Hematopoietic multipotent progenitor cell treated with erythropoietin and hydrocortisone succinate and interleukin-3 and kit ligand, for 4 days (in vitro differentiated cells): ENCODE measurements around the gene TSSK6.

Source experiments
- DNase-seq: peaks from one replicate; pipeline ENCODE4 v3.0.0-alpha.2; 2015

TSSK6 gene

DNA sequence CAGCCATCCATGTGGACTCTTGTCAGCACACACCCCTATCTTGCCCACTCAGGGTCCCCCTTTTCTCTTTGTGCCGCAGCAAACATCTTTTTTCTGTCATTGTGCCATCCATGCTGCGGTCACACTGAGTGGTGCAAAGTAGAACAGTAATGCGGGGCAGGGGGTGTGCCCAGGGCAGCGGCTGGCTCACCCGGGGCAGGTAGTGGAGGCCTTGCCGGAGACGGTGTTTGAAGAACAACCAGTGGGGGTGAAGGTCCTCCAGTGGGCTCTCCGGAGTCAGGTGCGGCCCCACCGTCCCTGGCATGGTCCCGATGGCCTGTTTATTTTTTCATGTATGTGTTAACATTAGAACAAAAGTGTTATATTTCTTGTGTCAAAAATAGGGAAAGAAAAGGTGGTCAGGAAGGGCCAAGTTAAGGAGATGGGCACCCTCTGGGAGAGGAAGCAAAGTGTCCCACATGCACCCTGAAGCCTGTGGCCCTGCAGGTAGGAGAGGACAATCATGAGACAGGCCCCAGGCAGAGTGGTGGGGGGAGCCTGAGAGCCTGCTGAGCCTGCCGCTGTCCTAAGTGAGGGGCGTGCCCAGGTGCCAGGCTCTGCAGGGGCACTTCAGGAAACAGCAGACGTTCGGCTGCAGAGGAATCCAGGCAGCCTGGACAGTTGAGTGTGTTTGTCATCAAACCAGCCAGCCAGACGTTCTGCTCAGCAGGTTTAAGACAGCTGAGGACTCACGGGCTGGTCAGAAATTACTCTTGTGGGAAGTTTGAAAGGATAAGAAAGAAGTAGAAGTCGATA, 12.3 kb downstream of the TSSK6 start:
- DNase-seq: no peak

DNA sequence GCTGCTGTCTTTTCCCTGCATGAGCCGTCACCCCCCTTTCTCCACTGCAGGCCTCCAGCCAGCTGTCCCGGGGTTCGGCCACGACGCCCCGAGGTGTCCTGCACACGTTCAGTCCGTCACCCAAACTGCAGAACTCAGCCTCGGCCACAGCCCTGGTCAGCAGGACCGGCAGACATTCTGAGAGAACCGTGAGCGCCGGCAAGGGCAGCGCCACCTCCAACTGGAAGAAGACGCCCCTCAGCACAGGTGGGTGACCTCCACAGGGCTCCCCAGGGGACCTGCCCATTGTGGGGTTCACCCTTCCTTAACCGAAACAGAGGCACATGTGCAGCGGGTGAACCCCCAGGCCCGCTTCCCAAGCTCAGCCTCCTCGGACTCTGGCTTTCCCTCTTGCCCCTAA, 13.1 kb downstream of the TSSK6 start:
- no peak for DNase-seq

DNA sequence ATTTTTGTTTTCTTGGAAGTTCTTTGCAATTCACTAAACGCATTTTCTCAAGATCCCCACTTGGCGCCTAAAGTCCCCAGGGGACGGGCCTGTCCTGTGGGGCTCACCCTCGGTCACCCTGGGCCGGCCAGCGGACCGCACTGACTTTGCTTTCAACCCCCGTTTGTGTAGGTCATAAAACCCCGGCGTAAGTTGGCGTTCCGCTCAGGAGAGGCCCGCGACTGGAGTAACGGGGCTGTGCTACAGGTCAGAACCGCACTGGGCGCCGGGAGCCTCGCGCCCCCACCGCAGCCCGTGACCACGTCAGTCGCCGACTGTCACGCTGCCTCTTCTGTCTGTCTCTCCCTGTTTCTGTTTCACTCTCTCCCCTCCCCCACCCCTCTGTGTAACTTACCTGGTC, 13.6 kb downstream of the TSSK6 start:
- no peak for DNase-seq

DNA sequence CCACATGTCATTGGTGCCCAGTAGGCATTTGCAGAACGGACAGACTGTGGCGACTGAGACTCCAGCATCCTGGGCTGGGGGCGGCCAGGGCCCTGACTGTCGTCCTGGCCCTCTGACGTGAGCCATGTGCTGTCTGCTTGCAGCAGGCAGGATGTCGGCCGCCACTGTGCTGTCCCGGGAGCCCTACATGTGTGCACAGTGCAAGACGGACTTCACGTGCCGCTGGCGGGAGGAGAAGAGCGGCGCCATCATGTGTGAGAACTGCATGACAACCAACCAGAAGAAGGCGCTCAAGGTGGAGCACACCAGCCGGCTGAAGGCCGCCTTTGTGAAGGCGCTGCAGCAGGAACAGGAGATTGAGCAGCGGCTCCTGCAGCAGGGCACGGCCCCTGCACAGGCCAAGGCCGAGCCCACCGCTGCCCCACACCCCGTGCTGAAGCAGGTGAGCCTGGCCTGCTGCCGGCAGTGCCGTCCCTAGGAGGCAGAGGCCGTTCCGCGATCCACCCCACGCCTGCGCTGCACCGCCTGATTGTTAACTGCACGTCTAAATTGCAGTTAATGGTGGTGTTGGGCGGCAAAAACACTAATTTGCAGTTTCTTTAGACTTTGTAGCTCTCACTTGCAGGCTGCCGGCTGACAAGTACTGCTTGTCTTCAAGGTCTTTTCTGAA, 14.2 kb downstream of the TSSK6 start:
- no peak for DNase-seq

DNA sequence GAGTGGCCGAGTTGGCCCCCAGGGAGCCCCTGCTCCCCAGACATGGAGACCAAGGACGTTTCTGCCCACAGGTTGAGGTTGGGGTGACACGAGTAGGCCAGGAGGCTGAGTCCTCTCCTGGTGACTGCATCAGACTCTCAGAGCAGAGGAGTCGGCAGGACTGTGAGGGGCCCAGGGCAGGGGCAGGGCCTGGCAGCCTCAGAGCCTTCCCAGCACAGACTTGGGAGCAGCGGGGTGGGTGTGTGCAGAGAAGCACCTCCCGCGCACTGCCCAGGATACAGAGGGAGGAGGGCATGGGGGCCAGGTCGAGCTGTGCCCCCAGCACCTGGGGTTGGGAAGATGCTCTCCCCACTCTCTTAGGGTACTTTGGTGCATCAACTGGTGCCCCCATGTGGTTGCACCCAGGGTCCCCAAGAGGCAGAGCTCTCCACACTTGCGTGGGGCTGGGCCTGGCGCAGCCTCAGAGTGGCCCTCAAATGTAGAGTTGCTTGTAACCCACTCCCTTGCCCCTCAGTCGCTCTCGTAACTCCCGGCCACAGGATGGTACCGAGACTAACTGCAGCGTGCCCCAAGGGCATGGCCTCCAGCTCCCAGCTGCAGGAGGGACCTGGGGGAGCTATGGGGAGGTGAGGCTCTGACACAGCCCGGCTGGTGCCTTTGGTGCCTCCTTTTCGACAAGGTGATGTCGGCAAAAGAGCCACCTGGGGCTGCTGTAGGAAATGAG, 15.9 kb downstream of the TSSK6 start:
- DNase-seq: no peak

DNA sequence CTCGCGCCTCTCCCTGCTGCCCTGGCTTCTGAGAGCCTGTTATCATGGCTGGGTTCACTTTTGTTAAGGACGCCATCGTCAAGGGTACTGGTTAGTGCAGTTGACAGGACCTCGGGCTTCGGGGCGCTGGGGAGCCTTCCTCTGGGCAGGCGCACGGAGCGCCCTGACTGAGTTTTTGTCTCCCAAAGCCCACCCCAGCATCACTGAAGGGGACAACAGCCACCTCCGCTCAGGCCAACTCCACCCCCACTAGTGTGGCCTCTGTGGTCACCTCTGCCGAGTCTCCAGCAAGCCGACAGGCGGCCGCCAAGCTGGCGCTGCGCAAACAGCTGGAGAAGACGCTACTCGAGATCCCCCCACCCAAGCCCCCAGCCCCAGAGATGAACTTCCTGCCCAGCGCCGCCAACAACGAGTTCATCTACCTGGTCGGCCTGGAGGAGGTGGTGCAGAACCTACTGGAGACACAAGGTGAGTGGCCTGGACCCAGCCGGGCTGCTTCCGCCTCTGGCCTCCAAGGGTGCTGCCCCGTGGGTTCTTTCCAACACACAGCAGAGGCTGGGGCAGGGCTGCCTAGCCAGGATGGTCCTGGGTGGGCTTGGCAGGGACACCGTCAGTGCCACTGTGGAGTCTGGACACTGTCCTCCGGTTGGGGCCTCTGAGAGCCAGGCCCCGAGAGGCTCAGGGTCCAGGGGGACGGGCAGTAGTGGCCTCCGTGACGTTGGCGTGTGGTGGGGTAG, 16.9 kb downstream of the TSSK6 start:
- no peak for DNase-seq

DNA sequence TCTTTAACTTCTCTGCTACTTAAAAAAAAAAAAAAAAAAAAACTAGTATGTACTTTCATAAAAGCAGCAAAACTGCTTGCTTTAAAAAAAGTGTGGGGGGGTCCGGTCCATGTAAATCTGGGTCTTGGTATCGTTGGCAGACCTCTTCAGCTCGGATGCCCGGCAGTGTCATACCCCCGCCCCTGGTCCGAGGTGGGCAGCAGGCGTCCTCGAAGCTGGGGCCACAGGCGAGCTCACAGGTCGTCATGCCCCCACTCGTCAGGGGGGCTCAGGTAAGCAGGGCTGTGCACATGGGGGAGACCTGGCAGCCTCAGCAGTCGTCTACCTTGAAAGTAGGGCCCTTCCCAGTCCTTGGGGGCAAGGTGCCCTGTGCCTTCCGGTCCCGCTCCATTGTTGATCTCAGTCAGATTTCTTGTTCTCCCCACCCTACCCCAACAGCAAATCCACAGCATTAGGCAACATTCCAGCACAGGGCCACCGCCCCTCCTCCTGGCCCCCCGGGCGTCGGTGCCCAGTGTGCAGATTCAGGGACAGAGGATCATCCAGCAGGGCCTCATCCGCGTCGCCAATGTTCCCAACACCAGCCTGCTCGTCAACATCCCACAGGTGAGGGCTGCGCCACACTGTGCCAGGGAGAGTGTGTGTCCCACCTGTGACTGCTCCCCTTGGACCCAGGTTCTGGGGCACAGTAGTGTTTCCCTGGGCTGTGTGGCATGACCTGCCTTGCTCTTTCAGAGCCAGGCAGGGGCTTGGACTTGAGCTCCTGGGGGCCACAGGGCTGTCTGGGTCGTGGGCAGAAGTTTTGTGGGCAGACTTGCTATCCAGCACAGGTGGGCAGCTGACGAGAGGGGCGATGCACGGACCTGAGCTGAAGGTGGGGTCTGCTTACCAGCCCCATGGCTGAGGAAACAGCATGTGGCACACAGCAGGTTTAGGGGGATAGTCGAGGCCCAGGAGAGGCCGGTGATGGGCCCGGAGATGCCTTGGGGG, 19.4 kb downstream of the TSSK6 start:
- DNase-seq: no peak

DNA sequence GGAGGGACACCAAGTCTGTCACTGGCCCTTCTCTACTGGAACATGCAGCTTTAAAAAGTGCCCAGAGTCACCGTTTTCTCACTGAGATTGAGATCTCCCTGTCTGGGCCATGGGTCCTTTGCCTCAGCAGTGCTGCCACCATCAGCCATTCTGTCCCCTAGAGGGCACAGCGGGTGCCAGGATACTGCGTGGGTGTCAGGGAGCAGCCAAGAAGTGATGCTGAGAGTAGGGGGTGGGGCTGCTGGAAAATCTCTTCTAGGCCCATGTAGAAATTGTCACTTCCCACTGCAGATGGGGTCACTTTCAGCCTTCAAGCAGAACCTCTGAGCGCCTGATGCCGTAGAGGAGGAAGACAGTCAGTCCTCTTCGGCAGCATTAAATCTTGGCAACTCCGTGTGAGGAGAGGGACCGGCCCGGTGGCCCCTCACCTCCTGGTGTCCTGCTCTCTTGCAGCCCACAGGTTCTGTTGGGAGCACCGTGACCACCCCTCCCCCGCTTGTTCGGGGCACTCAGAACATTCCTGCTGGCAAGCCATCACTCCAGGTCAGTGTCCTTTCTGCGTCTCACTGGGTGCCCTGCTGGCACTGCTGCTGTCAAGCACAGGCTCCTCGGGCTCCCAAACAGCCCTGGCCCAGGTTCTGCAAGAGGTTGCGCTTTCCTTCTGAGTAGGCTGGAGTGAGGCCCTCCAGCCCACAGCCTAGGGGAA, 21.4 kb downstream of the TSSK6 start:
- DNase-seq: no peak

DNA sequence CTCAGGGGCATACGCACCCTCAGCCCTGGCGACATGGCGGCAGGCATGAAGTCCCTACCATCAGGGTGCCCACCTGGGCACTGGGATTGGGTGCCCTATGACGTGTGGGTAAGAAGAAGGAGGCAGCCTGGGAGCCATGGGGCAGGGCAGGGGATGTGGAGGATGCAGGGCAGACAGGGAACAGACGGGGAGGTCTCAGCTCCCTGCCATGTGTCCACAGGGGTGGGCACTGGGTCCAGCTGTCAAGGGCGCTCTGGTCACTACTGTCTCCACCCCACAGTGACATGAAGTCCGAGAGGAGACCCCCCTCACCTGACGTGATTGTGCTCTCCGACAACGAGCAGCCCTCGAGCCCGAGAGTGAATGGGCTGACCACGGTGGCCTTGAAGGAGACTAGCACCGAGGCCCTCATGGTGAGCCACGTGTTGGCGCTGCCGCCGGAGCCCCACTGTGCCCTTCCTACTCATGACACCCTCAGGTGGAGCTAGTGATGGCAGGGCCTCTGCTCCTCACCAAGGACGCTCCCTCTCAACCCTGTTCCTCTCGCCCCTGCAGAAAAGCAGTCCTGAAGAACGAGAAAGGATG, 23.2 kb downstream of the TSSK6 start:
- no peak for DNase-seq

DNA sequence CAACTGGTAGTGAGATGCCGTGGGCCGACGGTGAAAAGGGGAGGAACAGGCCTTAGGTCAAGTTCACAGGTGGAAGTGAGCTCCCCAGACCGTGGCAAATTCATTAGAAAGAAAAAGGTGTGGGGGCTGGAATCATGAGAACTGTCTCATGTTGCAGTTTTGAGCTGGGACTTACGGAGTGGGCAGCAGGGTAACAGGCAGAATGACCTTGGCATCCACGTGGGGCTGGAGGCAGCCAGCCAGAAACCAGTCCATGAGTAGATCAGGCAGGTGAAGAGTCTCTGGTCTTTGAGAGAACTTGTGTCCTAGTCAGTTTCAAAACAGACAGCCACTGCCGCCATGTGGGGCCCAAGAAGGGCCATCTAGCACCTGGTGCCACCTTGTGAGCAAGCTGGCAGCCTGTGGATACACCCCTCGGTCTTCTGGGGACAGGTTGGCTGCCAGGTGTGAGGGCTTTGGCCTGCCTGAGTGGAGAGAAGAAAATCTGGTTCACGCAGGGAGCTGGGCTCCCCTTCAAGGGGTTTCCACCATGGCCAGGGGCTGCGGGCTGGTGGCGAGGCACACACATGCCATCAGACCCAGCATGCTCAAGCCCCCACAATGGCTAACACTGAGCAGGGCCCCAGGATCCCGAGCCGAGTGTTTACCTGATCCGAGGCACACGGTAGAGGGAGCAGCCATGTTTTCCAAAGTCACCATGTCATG, 23.9 kb downstream of the TSSK6 start:
- DNase-seq: no peak

DNA sequence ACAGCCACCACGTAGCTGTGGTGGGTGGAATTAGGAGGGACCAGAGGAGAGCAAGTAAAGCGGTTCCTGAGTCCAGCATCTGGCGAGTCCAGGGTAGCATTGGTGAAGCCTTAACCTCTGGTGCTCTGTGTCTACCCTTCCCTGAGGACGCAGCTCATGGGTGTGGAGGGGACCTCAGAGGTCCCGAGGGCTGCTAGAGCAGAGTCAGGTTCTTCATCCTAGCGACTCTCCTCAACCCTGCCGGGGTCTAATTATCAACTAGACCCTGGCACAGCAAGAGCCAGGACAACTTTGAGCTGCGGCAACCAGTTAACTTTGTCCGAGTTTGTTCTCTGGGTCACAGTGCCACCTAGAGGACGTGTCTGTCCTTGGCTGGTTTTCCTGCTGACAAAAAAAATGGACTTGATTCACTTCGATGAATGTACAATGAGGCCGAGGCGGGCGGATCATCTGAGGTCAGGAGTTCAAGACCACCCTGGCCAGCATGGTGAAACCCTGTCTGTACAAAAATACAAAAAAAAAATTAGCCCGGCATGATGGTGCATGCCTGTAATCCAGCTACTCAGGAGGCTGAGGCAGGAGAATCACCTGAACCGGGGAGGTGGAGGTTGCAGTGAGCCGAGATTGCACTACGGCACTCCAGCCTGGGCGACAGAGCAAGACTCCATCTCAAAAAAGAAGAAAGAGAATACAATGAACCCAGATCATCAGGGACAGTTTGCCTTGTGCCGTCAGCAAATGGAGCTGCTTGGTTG, 25.0 kb downstream of the TSSK6 start:
- DNase-seq: peak; percentile 92

DNA sequence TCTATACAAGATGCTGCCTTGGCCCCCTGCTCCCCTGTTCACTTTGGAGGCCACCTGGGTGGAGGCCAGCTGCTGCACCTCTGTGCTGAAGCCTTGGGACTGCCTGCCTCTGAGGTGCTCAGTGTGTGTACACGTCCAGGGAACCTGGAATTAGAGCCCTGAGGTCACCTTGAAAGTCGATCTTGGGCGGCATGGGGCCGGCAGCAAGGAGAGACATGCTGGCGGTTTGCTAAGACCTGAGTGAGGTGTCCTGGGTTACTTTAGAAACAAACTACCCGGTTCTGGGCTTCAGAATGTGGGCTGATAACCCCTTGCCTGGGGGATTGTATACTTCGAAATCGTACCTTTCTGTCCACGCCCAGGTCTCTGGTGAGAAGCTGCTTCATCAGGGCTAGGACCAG, 25.5 kb downstream of the TSSK6 start:
- no peak for DNase-seq

DNA sequence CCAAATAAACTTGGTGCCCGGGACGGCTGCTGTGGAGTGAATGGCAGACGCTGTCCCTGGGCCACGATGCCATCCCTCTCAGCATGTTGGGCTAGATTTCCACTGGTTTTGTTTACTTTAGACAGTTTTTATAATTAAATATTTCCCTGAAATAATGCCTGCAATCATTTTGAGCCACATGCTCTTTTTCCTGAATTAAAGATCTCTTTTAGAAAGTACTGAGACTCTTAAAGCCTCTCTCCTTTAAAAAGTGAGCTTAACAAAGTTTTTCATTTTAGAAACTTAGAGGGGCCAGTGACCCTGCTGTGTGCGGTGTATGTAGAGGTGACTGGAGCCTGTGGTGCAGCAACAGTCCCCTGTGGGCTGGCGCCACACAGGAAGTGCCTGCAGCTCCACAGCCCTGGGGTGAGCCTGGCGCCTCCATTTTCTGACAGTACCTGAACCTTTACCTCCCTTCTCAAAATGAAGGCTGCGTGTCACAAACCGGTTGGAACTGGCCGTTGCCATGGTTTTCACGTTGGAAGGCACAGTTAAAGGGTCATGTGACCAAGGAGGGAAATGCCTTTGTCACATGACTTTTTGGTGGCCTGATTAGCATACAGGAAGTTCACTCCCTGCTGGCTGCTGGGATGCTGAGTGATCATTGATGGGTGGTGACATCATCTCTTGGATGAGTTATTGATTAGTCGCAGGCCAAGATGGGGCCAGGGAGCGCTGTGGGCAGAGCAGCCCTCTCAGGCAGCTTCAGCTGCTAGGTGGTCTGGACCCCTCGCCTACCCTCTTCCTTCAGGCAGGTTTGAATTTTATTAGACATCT, 26.3 kb downstream of the TSSK6 start:
- peak; percentile 96 for DNase-seq

DNA sequence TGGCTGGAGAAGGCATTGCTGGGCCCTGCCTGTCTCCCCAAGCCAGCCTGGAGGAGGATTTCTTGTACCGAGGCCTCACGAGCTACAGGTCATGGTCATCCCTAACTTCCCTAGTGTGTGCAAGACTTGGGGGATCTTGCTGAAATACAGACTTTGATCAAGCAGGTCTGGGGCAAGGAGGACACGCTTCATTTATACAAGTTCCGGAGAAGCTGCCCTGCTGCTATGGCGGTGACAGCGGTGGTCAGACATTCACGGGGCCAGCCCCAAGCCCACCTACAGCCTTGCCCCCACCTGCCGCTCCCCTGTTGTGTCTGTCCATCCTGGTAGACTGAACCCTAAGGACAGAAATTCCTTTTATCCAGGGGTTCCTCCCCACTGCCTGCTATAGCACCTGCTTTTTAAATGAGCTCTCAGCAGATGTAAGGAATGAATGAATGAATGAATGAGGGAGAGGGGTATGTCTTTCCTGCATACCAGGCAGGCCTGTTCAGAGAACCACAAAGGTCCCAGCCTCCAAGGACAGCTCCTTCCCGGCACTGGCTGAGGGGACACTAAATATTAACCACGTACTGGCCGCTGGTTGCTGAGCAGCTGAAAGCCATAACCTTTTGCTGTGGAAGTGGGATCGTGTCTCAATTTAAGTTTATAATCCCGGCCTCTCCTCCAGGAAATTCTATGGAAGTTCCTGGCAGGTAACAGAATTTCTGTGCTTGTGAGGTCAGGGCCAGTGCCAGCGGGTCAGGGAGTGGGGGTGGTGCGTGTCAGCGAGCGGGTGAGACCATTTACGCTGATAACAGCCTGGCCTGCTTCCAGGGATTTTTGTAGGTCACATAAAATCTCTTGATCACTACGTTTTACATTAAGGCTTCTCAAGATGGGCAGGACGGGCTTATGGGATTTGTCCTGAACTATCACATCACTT, 27.1 kb downstream of the TSSK6 start:
- peak; percentile 74 for DNase-seq

DNA sequence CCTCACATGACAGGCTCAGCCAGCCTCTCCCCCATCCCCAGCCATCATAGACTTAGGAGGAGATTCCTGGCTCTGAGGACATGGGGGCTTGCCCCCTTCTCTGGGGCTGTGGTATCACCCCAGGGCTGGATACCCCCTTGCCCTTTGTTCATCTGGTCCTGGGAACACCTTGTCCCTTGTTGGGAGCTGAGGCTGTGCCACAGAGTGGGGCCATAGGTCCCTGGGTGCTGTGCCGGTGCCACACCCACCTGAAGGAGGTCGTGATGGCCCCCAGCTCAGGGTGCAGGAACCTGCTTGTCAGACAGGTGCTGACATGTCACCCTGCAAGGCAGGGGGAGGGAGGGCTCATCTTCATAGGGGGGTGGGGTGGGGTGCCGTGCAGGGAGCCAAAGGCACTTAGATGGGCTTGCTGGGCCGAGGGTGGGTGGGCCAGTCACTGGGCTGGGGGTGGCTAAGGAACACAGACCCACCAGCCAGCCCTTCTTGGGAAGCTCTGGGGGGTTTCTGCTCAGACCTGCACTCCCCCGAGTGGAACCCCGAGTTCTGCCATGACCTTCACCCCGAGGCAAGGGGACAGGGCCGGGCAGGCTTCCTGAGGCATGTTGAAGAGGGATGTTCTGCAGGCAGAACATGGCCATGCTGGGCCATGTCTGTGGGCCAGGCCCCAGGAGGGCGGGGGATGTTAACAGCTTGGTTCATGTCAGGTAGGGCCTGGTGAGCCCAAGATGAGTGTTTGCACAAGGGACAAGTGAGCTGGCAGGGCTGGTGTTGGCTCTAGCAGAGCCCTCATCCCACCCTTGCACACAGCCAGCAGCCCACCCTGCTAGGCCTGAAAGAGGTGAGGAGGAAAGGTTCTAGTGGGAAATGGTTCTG, 28.0 kb downstream of the TSSK6 start:
- no peak for DNase-seq

DNA sequence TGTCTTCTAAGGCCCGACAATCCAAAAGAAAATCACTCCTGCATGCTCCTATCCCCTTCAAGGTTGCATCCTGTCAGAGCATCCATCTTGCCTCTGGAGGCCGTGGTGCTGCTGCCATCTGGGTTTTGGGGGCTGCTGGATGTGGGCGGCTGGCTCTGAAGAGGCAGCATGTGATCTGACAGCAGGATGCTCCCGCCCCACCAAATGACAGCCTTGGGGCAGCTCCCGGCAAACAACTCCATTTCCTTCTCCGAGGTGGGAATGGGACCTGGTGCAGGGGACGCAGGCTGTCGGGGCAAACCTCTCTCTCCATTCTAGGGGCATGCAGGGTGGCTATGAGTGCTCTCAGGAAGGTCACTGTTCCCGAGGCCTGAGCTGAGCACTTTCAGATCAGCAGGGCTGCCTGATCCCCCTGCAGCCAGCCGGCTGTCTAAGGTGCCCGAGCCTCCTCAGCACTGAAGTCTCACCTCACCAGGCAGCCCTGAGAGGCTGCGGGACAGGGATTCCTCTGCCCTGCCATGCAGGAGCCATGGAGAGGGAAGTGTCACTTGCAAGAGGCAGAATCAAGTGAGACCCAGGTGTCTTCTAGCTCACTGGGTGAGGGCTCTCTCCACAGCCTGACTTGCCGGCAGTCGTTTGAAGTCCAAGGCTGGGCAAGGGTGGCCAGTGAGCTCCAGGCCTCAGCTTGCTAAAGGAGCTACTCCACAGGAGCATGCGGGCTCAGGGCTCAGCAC, 28.8 kb downstream of the TSSK6 start:
- no peak for DNase-seq
